Ishikawa (cell line): ENCODE results near the gene SSBP3.

Source experiments
- CEBPB ChIP-seq: IDR thresholded peaks from 2 replicates; pipeline ENCODE4 v1.6.1; 2012
- EGR1 ChIP-seq: IDR thresholded peaks from 2 replicates; pipeline ENCODE4 v1.6.1; 2012
- EP300 ChIP-seq: IDR thresholded peaks from 2 replicates; pipeline ENCODE4 v1.6.1; 2012; ENCODE audit warnings: borderline replicate concordance
- FOXM1 ChIP-seq: IDR thresholded peaks from 2 replicates; pipeline ENCODE4 v1.6.1; 2012; ENCODE audit warnings: low read depth, borderline replicate concordance
- NFIC ChIP-seq: IDR thresholded peaks from 2 replicates; pipeline ENCODE4 v1.6.1; 2012
- RAD21 ChIP-seq: IDR thresholded peaks from 2 replicates; pipeline ENCODE4 v1.6.1; 2012; ENCODE audit warnings: low read depth
- TAF1 ChIP-seq: IDR thresholded peaks from 2 replicates; pipeline ENCODE4 v1.6.1; 2012; ENCODE audit warnings: low read depth, mild to moderate bottlenecking
- TCF12 ChIP-seq: IDR thresholded peaks from 2 replicates; pipeline ENCODE4 v1.6.1; 2012; ENCODE audit warnings: low read depth
- TEAD4 ChIP-seq: IDR thresholded peaks from 2 replicates; pipeline ENCODE4 v1.6.1; 2012
- YY1 ChIP-seq: IDR thresholded peaks from 2 replicates; pipeline ENCODE4 v1.6.1; 2012; ENCODE audit warnings: low read depth
- TF ChIP-seq, protein P1 (sequence below): IDR thresholded peaks from 2 replicates; pipeline ENCODE4 v1.6.1; 2012
- TF ChIP-seq, protein P2 (sequence below): IDR thresholded peaks from 2 replicates; pipeline ENCODE4 v1.6.1; 2012; ENCODE audit warnings: low read depth, mild to moderate bottlenecking
- TF ChIP-seq, protein P3 (sequence below): IDR thresholded peaks from 2 replicates; pipeline ENCODE4 v1.6.1; 2012

DNA sequence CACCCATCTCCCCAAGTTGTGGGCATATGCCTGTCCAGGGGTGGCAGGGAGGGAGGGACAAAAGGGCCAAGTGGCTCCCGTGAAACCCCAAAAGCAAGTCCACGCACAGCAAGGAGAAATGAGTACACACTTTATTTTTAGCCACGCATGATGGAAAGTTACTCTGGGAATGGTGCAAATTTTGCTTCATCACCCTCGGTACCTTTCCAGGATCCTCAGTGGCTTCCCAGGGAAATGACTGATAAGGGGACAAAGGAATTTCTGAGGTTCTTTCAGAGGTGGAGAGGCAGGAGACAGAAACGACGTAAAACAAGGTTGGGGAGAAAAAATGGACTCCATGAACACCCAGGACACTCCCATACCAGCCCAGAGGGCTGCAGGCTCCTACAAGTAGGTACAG, 65.8 kb downstream of the SSBP3 start:
- TF ChIP-seq TAF1 (no peak), EP300 (no peak), YY1 (no peak), TEAD4 (no peak), NFIC (no peak), EGR1 (no peak), RAD21 (no peak), CEBPB (no peak), FOXM1 (no peak), TCF12 (no peak)
- TF ChIP-seq, protein P1, sequence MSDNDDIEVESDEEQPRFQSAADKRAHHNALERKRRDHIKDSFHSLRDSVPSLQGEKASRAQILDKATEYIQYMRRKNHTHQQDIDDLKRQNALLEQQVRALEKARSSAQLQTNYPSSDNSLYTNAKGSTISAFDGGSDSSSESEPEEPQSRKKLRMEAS, result no peak
- TF ChIP-seq, protein P2, sequence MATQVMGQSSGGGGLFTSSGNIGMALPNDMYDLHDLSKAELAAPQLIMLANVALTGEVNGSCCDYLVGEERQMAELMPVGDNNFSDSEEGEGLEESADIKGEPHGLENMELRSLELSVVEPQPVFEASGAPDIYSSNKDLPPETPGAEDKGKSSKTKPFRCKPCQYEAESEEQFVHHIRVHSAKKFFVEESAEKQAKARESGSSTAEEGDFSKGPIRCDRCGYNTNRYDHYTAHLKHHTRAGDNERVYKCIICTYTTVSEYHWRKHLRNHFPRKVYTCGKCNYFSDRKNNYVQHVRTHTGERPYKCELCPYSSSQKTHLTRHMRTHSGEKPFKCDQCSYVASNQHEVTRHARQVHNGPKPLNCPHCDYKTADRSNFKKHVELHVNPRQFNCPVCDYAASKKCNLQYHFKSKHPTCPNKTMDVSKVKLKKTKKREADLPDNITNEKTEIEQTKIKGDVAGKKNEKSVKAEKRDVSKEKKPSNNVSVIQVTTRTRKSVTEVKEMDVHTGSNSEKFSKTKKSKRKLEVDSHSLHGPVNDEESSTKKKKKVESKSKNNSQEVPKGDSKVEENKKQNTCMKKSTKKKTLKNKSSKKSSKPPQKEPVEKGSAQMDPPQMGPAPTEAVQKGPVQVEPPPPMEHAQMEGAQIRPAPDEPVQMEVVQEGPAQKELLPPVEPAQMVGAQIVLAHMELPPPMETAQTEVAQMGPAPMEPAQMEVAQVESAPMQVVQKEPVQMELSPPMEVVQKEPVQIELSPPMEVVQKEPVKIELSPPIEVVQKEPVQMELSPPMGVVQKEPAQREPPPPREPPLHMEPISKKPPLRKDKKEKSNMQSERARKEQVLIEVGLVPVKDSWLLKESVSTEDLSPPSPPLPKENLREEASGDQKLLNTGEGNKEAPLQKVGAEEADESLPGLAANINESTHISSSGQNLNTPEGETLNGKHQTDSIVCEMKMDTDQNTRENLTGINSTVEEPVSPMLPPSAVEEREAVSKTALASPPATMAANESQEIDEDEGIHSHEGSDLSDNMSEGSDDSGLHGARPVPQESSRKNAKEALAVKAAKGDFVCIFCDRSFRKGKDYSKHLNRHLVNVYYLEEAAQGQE, result no peak
- TF ChIP-seq, protein P3, sequence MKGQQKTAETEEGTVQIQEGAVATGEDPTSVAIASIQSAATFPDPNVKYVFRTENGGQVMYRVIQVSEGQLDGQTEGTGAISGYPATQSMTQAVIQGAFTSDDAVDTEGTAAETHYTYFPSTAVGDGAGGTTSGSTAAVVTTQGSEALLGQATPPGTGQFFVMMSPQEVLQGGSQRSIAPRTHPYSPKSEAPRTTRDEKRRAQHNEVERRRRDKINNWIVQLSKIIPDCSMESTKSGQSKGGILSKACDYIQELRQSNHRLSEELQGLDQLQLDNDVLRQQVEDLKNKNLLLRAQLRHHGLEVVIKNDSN, result no peak
